Spinal cord (tissue), 10 donors: ENCODE results near the gene FOXK1. TPM values are rescaled to one million over a fixed set of nuclear protein-coding genes. Genes with fewer than 3 reads are reported as not detected.
"Not testable (repeated sequence)": the region's sequence is repeated elsewhere in the genome, so short reads cannot be mapped to it uniquely, and the experiment has no call there.

Source experiments
- DNase-seq, 6 donors: peaks; one replicate each; pipeline versions ENCODE4 v3.0.0 to v3.0.0-alpha.2; 2013 to 2015; ENCODE audit warnings: low spot score in 6 of 6, low read depth in 4 of 6
- H3K27ac ChIP-seq: one replicate; pipeline ENCODE4 v1.5.1; 2013; ENCODE audit warnings: low read depth, low read length, control low read depth
- H3K27me3 ChIP-seq: one replicate; pipeline ENCODE4 v1.6.1; 2013; ENCODE audit warnings: low read length; ENCODE audit not compliant: control insufficient read depth, insufficient read depth
- H3K36me3 ChIP-seq: one replicate; pipeline ENCODE4 v1.6.1; 2013; ENCODE audit warnings: low read length; ENCODE audit not compliant: control insufficient read depth, insufficient read depth
- H3K4me1 ChIP-seq: one replicate; pipeline ENCODE4 v1.6.1; 2013; ENCODE audit warnings: low read length; ENCODE audit not compliant: control insufficient read depth, insufficient read depth
- H3K4me3 ChIP-seq: one replicate; pipeline ENCODE4 v1.5.1; 2013; ENCODE audit warnings: low read depth, low read length, control low read depth
- H3K9me3 ChIP-seq: one replicate; pipeline ENCODE4 v1.6.1; 2013; ENCODE audit warnings: low read length; ENCODE audit not compliant: control insufficient read depth, insufficient read depth
- WGBS: methylation state at CpG from one replicate; pipeline ENCODE4 v1.1.5; 2013; ENCODE audit warnings: missing lambda C conversion rate; ENCODE audit not compliant: insufficient coverage; 5-methylcytosine and 5-hydroxymethylcytosine counted together
- polyA plus RNA-seq, 2 donors: library from polyadenylated mRNA; unstranded; fragments of 120-200 nt; gene quantifications; one replicate each; pipeline ENCODE4 v1.2.1, GENCODE V29; 2013; ENCODE audit not compliant: insufficient read length in 2 of 2
- total RNA-seq, 2 donors: library from RNA; depleted of rRNA in 1 of 2; stranded (reverse); fragments of 120-200 nt in 1 of 2; fragments of >200 nt in 1 of 2; gene quantifications; one replicate each; pipeline versions ENCODE4 v1.2.3 to v1.2.4, GENCODE V29; 2013 to 2014
- donor health status: healthy.

The FOXK1 gene
- total and polyA plus RNA-seq, 4 donors: 17.0 to 30.6 (median 21.9) TPM

DNA sequence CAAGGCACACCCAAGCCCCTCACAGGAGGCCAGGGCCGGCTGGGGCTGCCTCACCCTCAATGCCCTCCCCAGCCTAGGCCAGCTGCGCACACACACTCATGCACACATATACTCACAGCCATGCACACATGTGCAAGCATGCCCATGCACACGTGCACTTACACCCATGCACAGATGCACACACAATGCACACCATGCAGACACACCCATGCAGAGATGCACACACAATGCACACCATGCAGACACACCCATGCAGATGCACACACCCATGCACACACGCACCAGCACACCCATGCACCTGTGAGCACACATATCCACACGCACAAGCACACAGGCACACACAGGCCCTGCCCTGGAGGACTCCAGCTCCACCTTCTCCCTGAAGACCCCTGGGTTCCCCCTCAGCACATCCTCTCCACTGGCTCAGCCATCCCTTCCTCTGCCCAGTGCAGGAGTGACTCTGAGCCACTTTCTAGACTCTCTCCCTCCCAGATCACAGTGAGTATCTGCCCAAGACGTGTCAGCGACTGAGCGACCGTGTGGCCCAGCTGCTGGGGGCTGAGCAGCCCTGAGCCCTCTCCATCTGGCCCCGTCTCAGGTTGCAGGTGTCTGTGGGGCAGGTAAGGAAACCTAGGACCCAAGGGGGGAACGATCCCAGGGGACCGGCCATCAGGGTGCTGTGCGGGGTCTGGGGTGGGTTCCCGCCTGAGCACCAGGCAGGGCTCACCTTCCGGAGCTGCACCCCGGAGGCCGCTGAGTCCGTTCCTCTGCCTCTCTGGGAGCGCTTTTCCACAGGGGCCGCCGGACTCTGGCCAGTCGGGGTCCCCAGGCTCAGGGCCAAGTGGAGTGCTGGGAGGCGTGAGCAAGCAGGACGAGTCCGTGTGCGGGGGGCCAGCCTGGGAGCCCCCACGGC lies 119.1 kb downstream of the FOXK1 start:
- H3K4me1 ChIP-seq: peaks cover 10% of the 10 kb centered on the region
- 86% methylated on average over 26 of the region's 27 CpGs for WGBS
- DNase-seq: no peak
- H3K36me3 ChIP-seq: peaks cover 79% of the 10 kb centered on the region
- no peak overlapping the region for H3K4me3 ChIP-seq
- H3K27ac ChIP-seq: no peak overlapping the region
- no peaks in the 10 kb centered on the region for H3K27me3 ChIP-seq
- no peaks in the 10 kb centered on the region for H3K9me3 ChIP-seq

- peaks cover 14% of the 10 kb centered on the region for H3K4me1 ChIP-seq
- DNase-seq: no peak
- H3K27me3 ChIP-seq: no peaks in the 10 kb centered on the region
- H3K36me3 ChIP-seq: peaks cover 80% of the 10 kb centered on the region
- no peak overlapping the region for H3K27ac ChIP-seq
- WGBS: 90% methylated on average over 18 of the region's 18 CpGs
- no peaks in the 10 kb centered on the region for H3K9me3 ChIP-seq
- H3K4me3 ChIP-seq: no peak overlapping the region
Measured at GRCh38 chr7:4801839-4802231, 119.7 kb downstream of the FOXK1 start.

- peaks cover 78% of the 10 kb centered on the region for H3K36me3 ChIP-seq
- WGBS: 93% methylated on average over 8 of the region's 23 CpGs
- H3K4me1 ChIP-seq: peaks cover 21% of the 10 kb centered on the region
- H3K27ac ChIP-seq, H3K4me3 ChIP-seq, H3K27me3 ChIP-seq, DNase-seq, H3K9me3 ChIP-seq: not testable (repeated sequence)
Measured at GRCh38 chr7:4802577-4802976, 120.5 kb downstream of the FOXK1 start.

GRCh38 chr7:4803397-4804241 lies 121.5 kb downstream of the FOXK1 start:
- 76% methylated on average over 39 of the region's 41 CpGs for WGBS
- no peak for DNase-seq
- no peaks in the 10 kb centered on the region for H3K9me3 ChIP-seq
- H3K27me3 ChIP-seq: no peaks in the 10 kb centered on the region
- no peak overlapping the region for H3K4me3 ChIP-seq
- peaks cover 25% of the 10 kb centered on the region for H3K4me1 ChIP-seq
- H3K36me3 ChIP-seq: peaks cover 75% of the 10 kb centered on the region
- no peak overlapping the region for H3K27ac ChIP-seq

GRCh38 chr7:4805110-4805983 lies 123.3 kb downstream of the FOXK1 start:
- Histone ChIP-seq H3K27ac (no peak overlapping the region), H3K36me3 (peaks cover 74% of the 10 kb centered on the region), H3K4me3 (no peak overlapping the region), H3K27me3 (no peaks in the 10 kb centered on the region), H3K4me1 (peaks cover 33% of the 10 kb centered on the region), H3K9me3 (no peaks in the 10 kb centered on the region)
- no peak for DNase-seq
- WGBS: 89% methylated on average over 23 of the region's 29 CpGs

DNA sequence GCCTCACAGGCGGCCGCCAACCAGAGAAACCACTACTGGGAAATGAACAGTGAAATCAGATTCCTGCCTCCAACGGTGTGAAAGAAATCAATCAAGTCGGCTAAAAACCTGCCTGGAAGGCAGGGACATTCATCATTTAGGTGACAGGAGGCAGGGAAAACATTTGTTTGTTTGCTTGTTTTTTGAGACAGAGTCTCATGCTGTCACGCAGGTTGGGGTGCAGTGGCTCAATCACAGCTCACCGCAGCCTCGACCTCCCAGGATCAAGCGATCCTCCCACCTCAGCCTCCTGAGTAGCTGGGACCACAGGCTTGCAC lies 123.8 kb downstream of the FOXK1 start:
- peaks cover 33% of the 10 kb centered on the region for H3K4me1 ChIP-seq
- H3K4me3 ChIP-seq: no peak overlapping the region
- peaks cover 73% of the 10 kb centered on the region for H3K36me3 ChIP-seq
- H3K27ac ChIP-seq: no peak overlapping the region
- H3K27me3 ChIP-seq: no peaks in the 10 kb centered on the region
- 66% methylated on average over 5 of the region's 8 CpGs for WGBS
- DNase-seq: no peak
- H3K9me3 ChIP-seq: no peaks in the 10 kb centered on the region

GRCh38 chr7:4806983-4807597 lies 125.0 kb downstream of the FOXK1 start:
- H3K9me3 ChIP-seq: no peaks in the 10 kb centered on the region
- no peak for DNase-seq
- WGBS: 73% methylated on average over 8 of the region's 17 CpGs
- H3K4me1 ChIP-seq: peaks cover 33% of the 10 kb centered on the region
- H3K36me3 ChIP-seq: peaks cover 65% of the 10 kb centered on the region
- no peaks in the 10 kb centered on the region for H3K27me3 ChIP-seq
- peak overlapping the region; percentile 2 for H3K27ac ChIP-seq
- no peak overlapping the region for H3K4me3 ChIP-seq

DNA sequence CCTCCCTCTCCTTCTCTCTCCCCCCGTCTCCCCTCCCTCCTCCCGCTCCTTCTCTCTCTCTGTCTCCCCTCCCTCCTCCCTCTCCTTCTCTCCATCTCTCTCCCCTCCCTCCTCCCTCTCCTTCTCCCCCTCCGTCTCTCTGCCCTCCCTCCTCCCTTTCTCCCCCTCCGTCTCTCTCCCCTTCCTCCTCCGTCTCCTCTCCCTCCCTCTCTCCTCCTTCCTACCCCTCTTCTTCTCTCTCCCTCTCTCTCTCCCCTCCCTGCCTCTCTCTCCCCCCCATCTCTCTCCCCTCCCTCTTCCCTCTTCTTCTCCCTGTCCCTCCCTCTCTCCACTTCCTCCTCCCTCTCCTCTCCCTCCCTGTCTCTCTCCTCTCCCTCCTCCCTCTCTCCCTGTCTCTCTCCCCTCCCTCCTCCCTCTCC lies 125.5 kb downstream of the FOXK1 start:
- H3K27ac ChIP-seq: peak overlapping the region; percentile 47
- H3K4me3 ChIP-seq: no peak overlapping the region
- H3K36me3 ChIP-seq: peaks cover 69% of the 10 kb centered on the region
- no peaks in the 10 kb centered on the region for H3K9me3 ChIP-seq
- DNase-seq: peak in 3 of 6 donors; percentile 14 to 87 (median 53)
- WGBS: 21% methylated on average over 5 of the region's 5 CpGs
- peaks cover 33% of the 10 kb centered on the region for H3K4me1 ChIP-seq
- no peaks in the 10 kb centered on the region for H3K27me3 ChIP-seq

- peak in 4 of 6 donors; percentile 28 to 93 (median 40) for DNase-seq
- Histone ChIP-seq H3K4me3 (no peak overlapping the region), H3K27ac (peak overlapping the region; percentile 47), H3K4me1 (peaks cover 33% of the 10 kb centered on the region), H3K36me3 (peaks cover 73% of the 10 kb centered on the region), H3K27me3 (no peaks in the 10 kb centered on the region), H3K9me3 (no peaks in the 10 kb centered on the region)
- 13% methylated on average over 4 of the region's 5 CpGs for WGBS
Measured at GRCh38 chr7:4808026-4808425, 125.9 kb downstream of the FOXK1 start.
